Prostate gland (tissue), 2 donors: ENCODE results near the gene ACLY.

Experiments
- CTCF ChIP-seq, 4 experiments: fragments of 200-600 bp in 2 of 4; fragments of 450-650 bp in 2 of 4; sonication (generic) in 2 of 4; IDR thresholded peaks; 1 replicate in 3 of 4; 2 replicates in 1 of 4; pipeline ENCODE4 v1.5.1; 2016 to 2019; ENCODE audit warnings: antibody characterized with exemption in 4 of 4, mild to moderate bottlenecking in 2 of 4, moderate library complexity in 2 of 4
- POLR2A ChIP-seq: fragments of 450-650 bp; IDR thresholded peaks from one replicate; pipeline ENCODE4 v1.6.1; 2016; ENCODE audit warnings: antibody characterized with exemption, mild to moderate bottlenecking
- POLR2AphosphoS5 ChIP-seq: sonication (generic); formaldehyde crosslinking; IDR thresholded peaks from one replicate; pipeline ENCODE4 v1.6.1; 2017; ENCODE audit warnings: antibody characterized with exemption

- TF ChIP-seq CTCF (IDR thresholded peaks at IDR 0.05) (no peak), POLR2AphosphoS5 (no peak), POLR2A (no peak)
Measured at GRCh38 chr17:41891135-41892020, 27.4 kb downstream of the ACLY start.
